ENCODE data around the gene RHBDL2.

The RHBDL2 gene

DNA sequence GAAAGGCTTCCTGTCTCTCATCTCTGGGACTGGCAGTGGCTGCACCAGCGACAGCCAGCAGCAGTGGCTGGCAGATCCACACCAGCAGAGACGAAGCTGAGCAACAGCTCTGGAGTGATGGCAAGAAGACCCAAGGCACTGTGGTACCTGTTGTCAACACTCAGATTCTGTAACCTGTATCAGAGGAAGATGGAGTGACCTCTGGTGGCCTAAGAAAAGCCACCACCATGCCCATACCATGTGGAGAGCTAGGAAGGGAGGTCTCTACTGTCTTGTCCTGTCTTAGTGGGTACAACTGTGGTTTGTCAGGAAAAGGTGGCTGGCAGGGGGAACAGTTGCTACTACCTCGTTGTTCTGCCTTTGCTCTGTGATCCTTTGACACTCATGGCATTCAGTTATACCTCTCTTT lies 22.5 kb upstream of the RHBDL2 start:
- no peak overlapping the region for H3K27ac ChIP-seq
- TF ChIP-seq, protein P1, sequence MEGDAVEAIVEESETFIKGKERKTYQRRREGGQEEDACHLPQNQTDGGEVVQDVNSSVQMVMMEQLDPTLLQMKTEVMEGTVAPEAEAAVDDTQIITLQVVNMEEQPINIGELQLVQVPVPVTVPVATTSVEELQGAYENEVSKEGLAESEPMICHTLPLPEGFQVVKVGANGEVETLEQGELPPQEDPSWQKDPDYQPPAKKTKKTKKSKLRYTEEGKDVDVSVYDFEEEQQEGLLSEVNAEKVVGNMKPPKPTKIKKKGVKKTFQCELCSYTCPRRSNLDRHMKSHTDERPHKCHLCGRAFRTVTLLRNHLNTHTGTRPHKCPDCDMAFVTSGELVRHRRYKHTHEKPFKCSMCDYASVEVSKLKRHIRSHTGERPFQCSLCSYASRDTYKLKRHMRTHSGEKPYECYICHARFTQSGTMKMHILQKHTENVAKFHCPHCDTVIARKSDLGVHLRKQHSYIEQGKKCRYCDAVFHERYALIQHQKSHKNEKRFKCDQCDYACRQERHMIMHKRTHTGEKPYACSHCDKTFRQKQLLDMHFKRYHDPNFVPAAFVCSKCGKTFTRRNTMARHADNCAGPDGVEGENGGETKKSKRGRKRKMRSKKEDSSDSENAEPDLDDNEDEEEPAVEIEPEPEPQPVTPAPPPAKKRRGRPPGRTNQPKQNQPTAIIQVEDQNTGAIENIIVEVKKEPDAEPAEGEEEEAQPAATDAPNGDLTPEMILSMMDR (conservative IDR thresholded peaks at IDR 0.05), result peak; percentile 65

- H3K27ac ChIP-seq, result no peak overlapping the region
Measured at GRCh38 chr1:38962560-38962959, 20.9 kb upstream of the RHBDL2 start.

DNA sequence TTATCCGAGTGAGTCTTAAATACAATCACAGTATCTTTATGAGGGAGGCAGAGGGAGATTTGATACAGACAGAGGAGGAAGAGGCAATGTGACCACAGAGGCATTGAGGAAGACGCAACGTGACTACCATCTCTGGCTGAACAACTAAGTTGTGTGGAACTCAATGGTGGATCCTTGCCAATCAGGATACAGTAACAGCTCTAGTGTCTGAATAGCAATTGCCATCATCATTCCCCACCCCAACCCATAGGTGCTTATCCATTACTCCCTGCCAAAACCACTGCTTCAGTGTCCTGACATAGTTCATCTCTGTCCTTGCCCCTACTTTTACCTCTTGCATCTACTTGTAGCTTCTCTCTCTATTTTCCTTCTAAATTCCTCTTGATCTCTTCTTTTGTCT lies 20.5 kb upstream of the RHBDL2 start:
- no peak overlapping the region for H3K27ac ChIP-seq
- TF ChIP-seq, protein P1 (conservative IDR thresholded peaks at IDR 0.05), result no peak

More at GRCh38 chr1:38962560-38962959, 20.9 kb upstream of the RHBDL2 start:
- TF ChIP-seq, protein P1 (conservative IDR thresholded peaks at IDR 0.05), result no peak

GRCh38 chr1:38958967-38959366 lies 17.3 kb upstream of the RHBDL2 start:
- TF ChIP-seq, protein P1 (conservative IDR thresholded peaks at IDR 0.05), result no peak
- no peak overlapping the region for H3K27ac ChIP-seq

- H3K27ac ChIP-seq, result no peak overlapping the region
- TF ChIP-seq, protein P1 (conservative IDR thresholded peaks at IDR 0.05), result no peak
Measured at GRCh38 chr1:38953433-38953860, 11.8 kb upstream of the RHBDL2 start.

GRCh38 chr1:38950553-38950952 lies 8.9 kb upstream of the RHBDL2 start:
- TF ChIP-seq, protein P1 (conservative IDR thresholded peaks at IDR 0.05), result no peak

DNA sequence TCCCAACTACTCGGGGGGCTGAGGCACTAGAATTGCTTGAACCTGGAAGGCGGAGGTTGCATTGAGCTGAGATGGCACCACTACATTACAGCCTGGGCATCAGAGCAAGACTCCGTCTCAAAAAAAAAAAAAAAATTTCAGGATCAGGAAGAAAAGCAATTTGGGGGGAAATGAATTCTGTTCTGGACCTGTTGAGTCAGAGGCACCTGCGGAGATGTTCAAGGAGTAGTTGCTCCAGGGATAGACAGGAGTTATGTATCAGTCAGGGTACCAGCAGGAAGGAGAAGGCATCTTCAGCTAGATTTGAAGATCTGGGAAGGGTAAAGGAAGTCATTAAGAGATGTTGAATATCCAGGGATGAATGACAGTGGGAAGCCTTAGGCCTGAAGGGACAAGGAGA lies 2.9 kb upstream of the RHBDL2 start:
- H3K27ac ChIP-seq, result no peak overlapping the region
- TF ChIP-seq, protein P1 (conservative IDR thresholded peaks at IDR 0.05), result no peak

More at GRCh38 chr1:38950553-38950952, 8.9 kb upstream of the RHBDL2 start:
- peak overlapping the region; percentile 72 for H3K27ac ChIP-seq
